HG03064 (cell line): ENCODE measurements around the gene SPTB.

Experiments
- ATAC-seq: cut with Tn5 transposase; IDR thresholded peaks from one replicate; pipeline ENCODE4 v1.9.1; 2021; ENCODE audit warnings: low read depth; ENCODE audit not compliant: unreplicated experiment

Gene SPTB

GRCh38 chr14:64702493-64703394, 177.0 kb downstream of the SPTB start:
- no peak for ATAC-seq

- no peak for ATAC-seq
Measured at GRCh38 chr14:64701660-64702059, 178.0 kb downstream of the SPTB start.

DNA sequence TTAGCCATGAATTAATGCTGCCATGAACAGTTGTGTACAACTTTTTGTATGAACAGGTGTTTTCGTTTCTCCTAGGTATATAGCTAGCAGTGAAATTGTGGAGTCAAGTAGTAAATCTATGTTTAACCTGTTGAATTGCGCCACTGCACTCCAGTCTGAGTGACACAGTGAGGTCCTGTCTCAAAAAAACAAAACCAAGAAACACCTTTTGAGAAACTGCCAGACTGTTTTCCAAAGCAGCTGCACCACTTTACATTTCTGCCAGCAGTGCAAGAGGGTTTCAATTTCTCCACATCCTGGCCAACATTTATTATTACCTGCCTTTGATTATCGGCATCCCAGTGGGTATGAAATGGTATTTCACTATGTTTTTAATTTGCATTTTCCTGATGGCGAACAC, 178.8 kb downstream of the SPTB start:
- no peak for ATAC-seq

DNA sequence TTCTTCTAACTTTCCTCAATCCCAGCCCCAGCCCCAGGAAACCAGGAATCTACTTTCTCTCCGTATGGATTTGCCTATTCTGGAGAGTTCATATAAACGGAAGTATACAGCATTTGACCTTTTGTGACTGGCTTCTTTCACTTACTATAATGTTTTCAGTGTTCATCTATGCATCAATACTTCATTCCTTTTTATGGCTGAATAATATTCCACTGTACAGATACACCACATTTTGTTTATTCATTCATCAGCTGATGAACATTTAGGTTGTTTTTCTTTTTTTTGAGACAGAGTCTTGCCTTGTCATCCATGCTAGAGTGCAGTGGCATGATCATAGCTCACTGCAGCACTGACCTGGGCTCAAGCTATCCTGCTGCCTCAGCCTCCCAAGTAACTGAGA, 179.4 kb downstream of the SPTB start:
- ATAC-seq, result no peak

DNA sequence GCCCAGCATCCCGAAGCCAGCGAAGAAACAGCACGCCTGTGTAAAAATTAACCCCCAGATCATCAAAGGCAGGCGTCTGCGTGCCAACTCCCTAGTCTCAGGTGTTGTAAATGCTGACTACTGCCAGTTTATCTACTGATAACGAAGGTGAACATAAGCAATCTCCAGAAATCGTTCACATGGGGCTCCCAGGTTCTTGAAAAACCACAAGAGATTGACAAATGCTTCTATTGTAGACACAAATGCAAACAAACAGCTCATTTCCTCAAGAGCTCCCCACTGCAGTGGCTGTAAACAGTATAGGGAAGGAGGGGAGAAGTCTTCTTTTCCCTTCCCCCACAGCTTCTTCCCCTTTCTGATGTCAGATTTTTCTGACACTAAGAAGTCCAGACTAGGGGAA, 180.8 kb downstream of the SPTB start:
- no peak for ATAC-seq

- no peak for ATAC-seq
Measured at GRCh38 chr14:64696355-64696857, 183.3 kb downstream of the SPTB start.
